ENCODE data around the gene ROPN1. TPM values are rescaled to one million over a fixed set of nuclear protein-coding genes. Genes with fewer than 3 reads are reported as not detected.

Gene ROPN1
- not detected in 5 replicates for total RNA-seq (2022; extraction: Qiagen RNA extraction)

DNA sequence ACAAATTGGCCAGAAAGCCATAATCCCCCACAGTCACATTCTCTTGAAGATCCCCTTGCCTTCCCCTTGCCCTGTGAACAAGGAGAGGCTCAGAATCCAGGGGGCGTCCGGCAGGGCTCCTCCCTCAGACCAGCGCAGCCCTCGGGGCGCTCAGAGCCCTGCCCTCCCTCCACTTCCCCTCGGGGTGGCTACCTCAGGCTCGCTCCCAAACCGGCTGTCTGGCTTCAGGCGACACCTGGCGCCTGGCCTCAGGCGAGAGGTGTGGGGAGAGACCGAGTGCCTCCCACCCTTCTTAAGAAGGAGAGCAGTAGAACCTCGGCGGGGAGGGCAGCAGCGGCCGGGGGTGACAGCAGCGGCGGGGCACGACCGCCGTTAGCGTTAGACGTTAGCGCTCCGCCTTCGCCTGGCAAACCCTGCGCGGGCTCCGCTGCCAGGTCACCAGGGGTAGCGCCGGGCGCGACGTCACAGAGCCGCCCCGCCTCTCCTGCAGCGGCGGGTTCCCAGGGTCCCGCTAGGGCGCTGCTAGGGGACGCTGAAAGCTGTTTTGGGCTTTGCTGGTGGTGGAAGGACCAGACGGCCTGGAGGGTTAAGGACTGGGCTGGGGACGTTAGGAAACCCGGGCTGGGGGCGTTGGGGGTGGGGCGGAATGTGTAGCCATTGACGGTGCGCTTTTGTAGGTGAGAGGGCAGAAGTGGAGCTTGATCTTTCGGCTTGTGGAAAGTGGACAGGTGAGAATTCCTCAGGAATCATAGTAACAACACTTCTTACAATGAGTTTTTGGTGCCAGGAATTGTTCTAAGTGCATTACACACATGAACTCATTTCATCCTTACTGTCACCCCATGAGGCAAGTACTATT lies at the start of gene ROPN1:
TSS of gene ROPN1 (minus strand) at position 395 of the 859 bp plus-strand sequence. CDS start 11,643 bp downstream, outside the sequence.

GRCh38 chr3:124033360-124034015 lies 41.6 kb upstream of the ROPN1 start, which contains the start of gene KALRN:
Gene KALRN (plus strand): TSS chr3:124033369.

DNA sequence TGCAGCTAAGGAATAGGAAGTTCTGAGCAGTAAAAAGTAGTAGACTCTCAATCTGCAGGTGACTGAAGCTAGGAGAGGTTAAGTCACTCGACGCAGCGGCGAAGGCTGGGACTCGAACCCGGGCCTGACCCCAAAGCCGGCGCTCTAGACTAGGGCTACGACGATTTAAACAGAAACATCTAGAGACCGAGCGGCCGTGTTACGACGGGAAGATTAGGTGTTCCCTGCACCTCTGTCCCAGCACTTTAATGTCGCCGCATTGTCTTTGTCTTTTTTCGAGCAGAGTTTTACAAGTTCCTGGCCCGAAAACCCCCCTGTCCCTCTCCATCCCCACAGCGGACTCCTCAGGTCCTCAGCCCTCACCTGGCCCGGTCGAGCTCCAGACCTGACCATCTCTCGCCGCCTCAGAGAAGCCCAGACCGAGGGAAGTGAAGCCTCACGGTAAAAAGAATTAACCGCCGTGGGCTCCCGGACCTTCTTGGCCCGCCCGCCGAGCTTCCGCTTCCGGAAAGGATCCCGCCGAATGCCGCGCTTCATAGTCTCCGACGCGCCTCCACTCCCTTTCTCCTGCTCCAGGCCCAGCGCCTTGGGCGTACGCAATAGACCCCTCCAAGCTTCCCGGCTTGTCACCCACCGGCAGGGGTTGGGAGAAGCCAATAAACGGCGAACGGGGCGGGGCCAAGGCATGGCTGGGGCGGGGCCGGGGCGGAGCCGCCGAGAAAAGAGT lies 31.0 kb downstream of the ROPN1 start, which contains the start of gene CCDC14:
TSS of gene CCDC14 (minus strand) at position 449 of the 727 bp plus-strand sequence. CDS start at position 393, 56 bp downstream.

Other genes starting within 250 kb of the ROPN1 start
- 13.5 to 21.9 TPM (median 16.0 TPM) in 5 replicates for gene MYLK, start 107.8 kb downstream of the ROPN1 start, total RNA-seq (2022; extraction: Qiagen RNA extraction)
- 17.6 to 23.7 TPM (median 22.2 TPM) in 5 replicates for gene CCDC14, start 30.9 kb downstream of the ROPN1 start, total RNA-seq (2022; extraction: Qiagen RNA extraction)
- gene KALRN, start 41.2 kb upstream of the ROPN1 start, total RNA-seq (2022; extraction: Qiagen RNA extraction), result 1.4 to 2.9 TPM (median 2.2 TPM) in 5 replicates